Testis (tissue), 3 donors: ENCODE measurements around the gene CDC25B. TPM values are rescaled to one million over a fixed set of nuclear protein-coding genes. Genes with fewer than 3 reads are reported as not detected.
"Not testable (repeated sequence)": the region's sequence is repeated elsewhere in the genome, so short reads cannot be mapped to it uniquely, and the experiment has no call there.

Source experiments
- DNase-seq: peaks from one replicate; pipeline ENCODE4 v3.0.0-alpha.2; 2019
- H3K27ac ChIP-seq, 2 donors: fragments of 200-600 bp; sonication (generic); one replicate each; pipeline ENCODE4 v1.5.1; 2019
- H3K27me3 ChIP-seq: fragments of 200-600 bp; sonication (generic); one replicate; pipeline ENCODE4 v1.5.1; 2019
- H3K36me3 ChIP-seq: fragments of 200-600 bp; sonication (generic); one replicate; pipeline ENCODE4 v1.5.1; 2017; ENCODE audit warnings: low read depth; ENCODE audit errors: missing control alignments
- H3K4me1 ChIP-seq: fragments of 200-600 bp; sonication (generic); one replicate; pipeline ENCODE4 v1.5.1; 2019
- H3K4me3 ChIP-seq, 2 donors: fragments of 200-600 bp; sonication (generic); one replicate each; pipeline ENCODE4 v1.5.1; 2017 to 2019
- H3K9me3 ChIP-seq: fragments of 200-600 bp; sonication (generic); one replicate; pipeline ENCODE4 v1.5.1; 2017
- POLR2A ChIP-seq: fragments of 450-650 bp; IDR thresholded peaks from one replicate; pipeline ENCODE4 v1.6.1; 2017; ENCODE audit warnings: antibody characterized with exemption, mild to moderate bottlenecking, moderate library complexity
- WGBS, 2 donors: methylation state at CpG; one replicate each; pipeline ENCODE4 v1.1.5; 2018; 5-methylcytosine and 5-hydroxymethylcytosine counted together
- intact Hi-C: fragments of 100-400 bp; cut with DNase I; formaldehyde crosslinking; loops from one replicate; pipeline ENCODE4 v1.15.1; 2023; ENCODE audit warnings: low total_unique reads
- polyA plus RNA-seq: library from polyadenylated mRNA; stranded (reverse); fragments of 350-450 nt; fragmentation: Illumina TruSeq; extraction: RNeasy Lipid Tissue Mini Kit (QIAGEN cat#74804); gene quantifications from one replicate; pipeline ENCODE4 v1.2.3, GENCODE V29; 2014; ENCODE audit warnings: low read depth, low replicate concordance; ENCODE audit not compliant: insufficient read depth
- total RNA-seq, 2 donors: library from RNA; depleted of rRNA; stranded (reverse); fragments of >200 nt; gene quantifications; one replicate each; pipeline ENCODE4 v1.2.3, GENCODE V29; 2016
- TF ChIP-seq, protein P1 (sequence below), 3 experiments: fragments of 450-650 bp in 2 of 3; fragments of 200-600 bp in 1 of 3; sonication (generic) in 1 of 3; IDR thresholded peaks; one replicate each; pipeline ENCODE4 v1.5.1; 2016 to 2019; ENCODE audit warnings: antibody characterized with exemption in 3 of 3, mild to moderate bottlenecking in 2 of 3, moderate library complexity in 1 of 3

Gene CDC25B
- total and polyA plus RNA-seq, 3 donors from 2014 or later, result 14.4 to 45.6 (median 25.4) TPM

- no peak for DNase-seq
- H3K27ac ChIP-seq, result no peak overlapping the region
- TF ChIP-seq, protein P1, sequence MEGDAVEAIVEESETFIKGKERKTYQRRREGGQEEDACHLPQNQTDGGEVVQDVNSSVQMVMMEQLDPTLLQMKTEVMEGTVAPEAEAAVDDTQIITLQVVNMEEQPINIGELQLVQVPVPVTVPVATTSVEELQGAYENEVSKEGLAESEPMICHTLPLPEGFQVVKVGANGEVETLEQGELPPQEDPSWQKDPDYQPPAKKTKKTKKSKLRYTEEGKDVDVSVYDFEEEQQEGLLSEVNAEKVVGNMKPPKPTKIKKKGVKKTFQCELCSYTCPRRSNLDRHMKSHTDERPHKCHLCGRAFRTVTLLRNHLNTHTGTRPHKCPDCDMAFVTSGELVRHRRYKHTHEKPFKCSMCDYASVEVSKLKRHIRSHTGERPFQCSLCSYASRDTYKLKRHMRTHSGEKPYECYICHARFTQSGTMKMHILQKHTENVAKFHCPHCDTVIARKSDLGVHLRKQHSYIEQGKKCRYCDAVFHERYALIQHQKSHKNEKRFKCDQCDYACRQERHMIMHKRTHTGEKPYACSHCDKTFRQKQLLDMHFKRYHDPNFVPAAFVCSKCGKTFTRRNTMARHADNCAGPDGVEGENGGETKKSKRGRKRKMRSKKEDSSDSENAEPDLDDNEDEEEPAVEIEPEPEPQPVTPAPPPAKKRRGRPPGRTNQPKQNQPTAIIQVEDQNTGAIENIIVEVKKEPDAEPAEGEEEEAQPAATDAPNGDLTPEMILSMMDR (IDR thresholded peaks at IDR 0.05), result no peak
- TF ChIP-seq POLR2A, result no peak
- H3K36me3 ChIP-seq, result no peaks in the 10 kb centered on the region
- 95% methylated on average over 4 of the region's 4 CpGs for WGBS, 2 donors
- intact Hi-C loops, result no loop called here
- no peaks in the 10 kb centered on the region for H3K9me3 ChIP-seq
- no peaks in the 10 kb centered on the region for H3K27me3 ChIP-seq
- no peak overlapping the region for H3K4me3 ChIP-seq
- no peaks in the 10 kb centered on the region for H3K4me1 ChIP-seq
Observed at GRCh38 chr20:3836132-3836531, 40.0 kb downstream of the CDC25B start.

DNA sequence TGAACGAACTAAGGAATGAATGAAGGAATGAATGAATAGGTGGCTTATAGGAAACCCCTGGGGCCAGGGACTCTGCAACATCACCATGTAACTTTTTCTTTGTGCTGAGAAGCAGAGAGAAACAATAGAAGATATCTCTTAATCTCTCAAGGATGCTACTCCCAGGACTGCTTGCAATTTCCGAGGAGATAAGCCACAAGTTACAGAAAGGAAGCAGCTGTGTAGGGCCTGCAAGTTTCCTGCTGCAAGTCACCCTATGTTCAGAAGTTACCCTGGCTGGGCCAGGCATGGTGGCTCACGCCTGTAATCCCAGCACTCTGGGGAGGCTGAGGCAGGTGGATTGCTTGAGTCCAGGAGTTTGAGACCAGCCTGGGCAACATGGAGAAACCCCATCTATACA lies 43.2 kb downstream of the CDC25B start:
- no peak for DNase-seq
- intact Hi-C loops, result no loop called here
- no peaks in the 10 kb centered on the region for H3K27me3 ChIP-seq
- no peak for TF ChIP-seq POLR2A
- TF ChIP-seq, protein P1 (IDR thresholded peaks at IDR 0.05), result no peak
- no peak overlapping the region for H3K4me3 ChIP-seq
- WGBS, 2 donors, result 55 to 59% methylated on average over 3 of the region's 3 CpGs
- no peaks in the 10 kb centered on the region for H3K36me3 ChIP-seq
- H3K27ac ChIP-seq, result no peak overlapping the region
- no peaks in the 10 kb centered on the region for H3K9me3 ChIP-seq
- no peaks in the 10 kb centered on the region for H3K4me1 ChIP-seq

- H3K36me3 ChIP-seq, intact Hi-C loops, H3K4me3 ChIP-seq, DNase-seq, H3K27ac ChIP-seq, H3K27me3 ChIP-seq, H3K4me1 ChIP-seq, H3K9me3 ChIP-seq: not testable (repeated sequence)
- 90 to 97% methylated on average over 7 of the region's 7 CpGs for WGBS, 2 donors
Observed at GRCh38 chr20:3840201-3840600, 44.1 kb downstream of the CDC25B start.

- no peaks in the 10 kb centered on the region for H3K36me3 ChIP-seq
- H3K4me1 ChIP-seq, result peaks cover 1% of the 10 kb centered on the region
- H3K27me3 ChIP-seq, result no peaks in the 10 kb centered on the region
- TF ChIP-seq, protein P1 (IDR thresholded peaks at IDR 0.05), result no peak
- TF ChIP-seq POLR2A, result no peak
- H3K4me3 ChIP-seq, result no peak overlapping the region
- H3K27ac ChIP-seq, result no peak overlapping the region
- no peak for DNase-seq
- intact Hi-C loops, result no loop called here
- no peaks in the 10 kb centered on the region for H3K9me3 ChIP-seq
- 76 to 77% methylated on average over 6 to 7 of the region's 7 CpGs for whole genome bisulfite sequencing, 2 donors
Observed at GRCh38 chr20:3842348-3842930, 46.3 kb downstream of the CDC25B start.

DNA sequence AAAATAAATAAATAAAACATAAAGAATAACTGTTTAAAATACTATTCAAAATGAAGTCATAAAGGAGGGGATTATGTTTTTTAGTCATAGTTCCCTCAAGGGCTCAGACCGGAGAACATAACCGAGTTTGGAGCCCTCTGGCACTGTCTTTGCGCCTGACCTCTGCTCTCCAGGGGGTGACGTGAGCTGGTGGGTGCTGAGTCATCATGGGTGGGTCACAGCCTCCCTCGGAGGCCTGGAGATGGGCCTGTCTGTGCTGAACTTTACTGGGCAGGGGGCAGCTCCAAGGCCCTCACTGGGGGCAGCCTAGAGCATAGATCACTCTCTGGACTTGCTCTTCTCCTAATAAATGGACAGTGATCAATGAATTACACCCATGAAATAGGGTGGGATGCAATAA lies 47.4 kb downstream of the CDC25B start:
- DNase-seq, result no peak
- no peak overlapping the region for H3K27ac ChIP-seq
- H3K4me3 ChIP-seq, result no peak overlapping the region
- intact Hi-C loops, result no loop called here
- WGBS, 2 donors, result 56 to 69% methylated on average over 5 of the region's 5 CpGs
- H3K4me1 ChIP-seq, result peaks cover 6% of the 10 kb centered on the region
- TF ChIP-seq, protein P1 (IDR thresholded peaks at IDR 0.05), result no peak
- no peak for TF ChIP-seq POLR2A
- H3K36me3 ChIP-seq, result no peaks in the 10 kb centered on the region
- no peaks in the 10 kb centered on the region for H3K27me3 ChIP-seq
- no peaks in the 10 kb centered on the region for H3K9me3 ChIP-seq

GRCh38 chr20:3843990-3844619 lies 48.0 kb downstream of the CDC25B start:
- DNase-seq, H3K27ac ChIP-seq, H3K27me3 ChIP-seq, intact Hi-C loops, H3K4me3 ChIP-seq, H3K4me1 ChIP-seq, H3K9me3 ChIP-seq, H3K36me3 ChIP-seq: not testable (repeated sequence)
- 91 to 92% methylated on average over 9 of the region's 9 CpGs for WGBS, 2 donors
